ENCODE data around the gene PCDHGC4.

PCDHGC4 gene

DNA sequence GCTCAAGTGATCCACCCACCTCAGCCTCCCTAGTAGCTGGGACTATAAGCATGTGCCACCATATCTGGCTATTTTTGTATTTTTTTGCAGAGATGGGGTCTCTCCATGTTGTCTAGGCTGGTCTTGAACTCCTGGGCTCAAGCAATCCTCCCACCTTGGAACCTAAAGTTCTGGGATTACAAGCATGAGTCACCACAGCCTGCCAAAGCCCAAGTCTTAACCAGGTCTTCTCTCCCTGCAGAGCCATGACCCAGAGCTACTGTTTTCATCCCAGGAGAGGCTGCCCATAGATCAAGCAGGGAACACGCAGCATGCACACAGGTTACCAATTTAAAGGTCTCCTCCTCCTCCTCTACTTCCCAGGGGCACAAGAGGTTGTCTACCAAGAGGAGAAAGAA lies 33.8 kb downstream of the PCDHGC4 start:
- no peak overlapping the region for H3K4me3 ChIP-seq (ENCODE audit: low read depth, low read length)
- no peak for DNase-seq (ENCODE audit: low read depth)
- TF ChIP-seq, protein P1, sequence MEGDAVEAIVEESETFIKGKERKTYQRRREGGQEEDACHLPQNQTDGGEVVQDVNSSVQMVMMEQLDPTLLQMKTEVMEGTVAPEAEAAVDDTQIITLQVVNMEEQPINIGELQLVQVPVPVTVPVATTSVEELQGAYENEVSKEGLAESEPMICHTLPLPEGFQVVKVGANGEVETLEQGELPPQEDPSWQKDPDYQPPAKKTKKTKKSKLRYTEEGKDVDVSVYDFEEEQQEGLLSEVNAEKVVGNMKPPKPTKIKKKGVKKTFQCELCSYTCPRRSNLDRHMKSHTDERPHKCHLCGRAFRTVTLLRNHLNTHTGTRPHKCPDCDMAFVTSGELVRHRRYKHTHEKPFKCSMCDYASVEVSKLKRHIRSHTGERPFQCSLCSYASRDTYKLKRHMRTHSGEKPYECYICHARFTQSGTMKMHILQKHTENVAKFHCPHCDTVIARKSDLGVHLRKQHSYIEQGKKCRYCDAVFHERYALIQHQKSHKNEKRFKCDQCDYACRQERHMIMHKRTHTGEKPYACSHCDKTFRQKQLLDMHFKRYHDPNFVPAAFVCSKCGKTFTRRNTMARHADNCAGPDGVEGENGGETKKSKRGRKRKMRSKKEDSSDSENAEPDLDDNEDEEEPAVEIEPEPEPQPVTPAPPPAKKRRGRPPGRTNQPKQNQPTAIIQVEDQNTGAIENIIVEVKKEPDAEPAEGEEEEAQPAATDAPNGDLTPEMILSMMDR (IDR thresholded peaks at IDR 0.05; ENCODE audit: low read depth, low read length, missing control alignments): no peak
- in situ Hi-C loops (cut with HindIII; ENCODE audit: low sequenced_read_pairs): loop anchor here (5.0 kb wide), 1 partner anchor 36 kb away; no protein-coding TSS in a partner anchor

DNA sequence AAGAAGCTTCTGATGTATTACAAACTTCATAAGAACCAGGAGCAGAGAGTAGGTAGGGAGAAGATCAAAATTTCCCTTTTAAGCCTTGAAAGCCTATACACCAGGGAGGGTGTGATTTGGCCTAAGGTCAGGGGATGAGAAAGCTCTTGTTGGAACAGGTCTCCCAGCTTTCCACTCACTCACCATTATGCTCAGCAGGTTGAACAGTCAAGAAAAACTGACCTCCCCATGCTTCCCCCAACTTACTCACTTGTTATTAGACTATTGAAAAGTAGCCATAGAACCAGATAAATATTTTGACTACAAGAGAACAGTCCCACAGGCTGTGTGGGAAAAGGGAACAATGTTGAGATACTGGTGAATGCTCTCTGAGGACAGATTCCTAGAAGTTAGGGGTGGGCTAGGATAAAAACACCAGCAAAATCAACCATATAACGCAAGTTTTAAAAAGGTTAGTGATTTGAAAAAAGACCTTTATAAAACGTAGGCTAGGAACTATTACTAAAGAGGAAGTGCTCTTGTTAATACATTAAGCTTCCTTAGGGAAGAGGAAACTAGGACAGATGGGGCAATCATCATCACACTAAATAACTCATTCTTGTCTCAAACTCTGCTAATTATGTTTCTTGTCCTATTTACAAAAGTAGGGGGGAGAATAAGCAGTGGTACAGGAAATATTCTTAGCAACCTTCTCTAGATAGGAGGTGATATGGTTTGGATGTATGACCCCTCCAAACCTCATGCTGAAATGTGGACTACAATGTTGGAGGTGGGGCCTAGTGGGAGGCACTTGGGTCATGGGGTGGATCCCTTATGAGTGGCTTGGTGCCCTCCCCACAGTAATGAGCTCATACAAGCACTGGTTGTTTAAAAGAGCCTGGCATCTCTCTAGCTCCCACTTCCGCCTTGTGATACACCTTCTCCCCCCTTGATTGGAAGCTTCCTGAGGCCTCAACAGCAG lies 35.1 kb downstream of the PCDHGC4 start:
- H3K4me3 ChIP-seq (ENCODE audit: low read depth, low read length): no peak overlapping the region
- TF ChIP-seq, protein P1 (IDR thresholded peaks at IDR 0.05; ENCODE audit: low read depth, low read length, missing control alignments): no peak
- in situ Hi-C loops (cut with HindIII; ENCODE audit: low sequenced_read_pairs): loop anchor here (5.0 kb wide), 1 partner anchor 38 kb away; no protein-coding TSS in a partner anchor
- DNase-seq (ENCODE audit: low read depth): no peak

DNA sequence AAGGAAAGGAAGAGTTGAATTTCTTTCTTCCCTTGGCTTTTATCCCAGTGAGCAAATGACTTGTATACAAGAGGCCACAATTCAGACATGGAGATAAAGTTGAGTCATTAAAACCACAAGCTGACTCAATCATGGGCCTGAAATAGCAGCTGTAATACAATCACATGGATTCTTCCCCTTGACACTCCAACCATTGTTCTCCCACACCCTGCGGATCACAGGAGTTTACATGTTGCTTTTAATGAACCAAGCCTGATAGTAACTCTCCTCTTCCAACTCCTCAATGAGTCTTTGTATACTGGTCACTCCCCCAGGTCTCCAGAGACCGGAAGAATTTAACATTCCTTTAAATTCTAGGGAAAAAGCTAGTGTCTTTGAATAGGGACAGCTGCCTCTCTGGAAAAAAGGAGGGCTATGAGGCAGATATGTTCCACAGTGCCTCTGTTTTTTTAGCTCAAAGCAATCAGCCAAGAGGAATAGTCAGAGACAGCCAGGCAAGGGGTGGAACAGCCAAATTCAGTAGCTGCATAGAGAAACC lies 36.5 kb downstream of the PCDHGC4 start:
- peak; percentile 99 for DNase-seq (ENCODE audit: low read depth)
- H3K4me3 ChIP-seq (ENCODE audit: low read depth, low read length): no peak overlapping the region
- in situ Hi-C loops (cut with HindIII; ENCODE audit: low sequenced_read_pairs): no loop called here
- TF ChIP-seq, protein P1 (IDR thresholded peaks at IDR 0.05; ENCODE audit: low read depth, low read length, missing control alignments): no peak

DNA sequence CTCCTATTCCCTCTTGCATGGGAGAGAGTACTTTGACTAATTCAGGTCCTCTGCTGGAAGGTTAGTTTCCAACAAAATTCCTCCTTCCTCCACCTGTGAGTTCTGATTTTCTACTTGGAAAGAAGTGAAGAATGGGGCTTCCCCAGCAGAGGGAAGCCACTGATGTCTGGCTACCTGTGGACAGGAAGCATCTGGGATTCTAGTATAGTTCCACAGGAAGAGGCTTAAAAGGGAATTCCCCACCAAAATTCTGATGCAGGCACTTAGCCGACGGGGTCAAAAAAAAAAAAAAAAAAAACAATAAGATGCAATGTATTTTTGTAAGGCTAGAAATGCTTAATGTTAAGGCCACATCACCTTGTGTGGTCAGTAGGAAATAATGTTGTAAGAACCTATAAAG lies 37.5 kb downstream of the PCDHGC4 start:
- TF ChIP-seq, protein P1 (IDR thresholded peaks at IDR 0.05; ENCODE audit: low read depth, low read length, missing control alignments): no peak
- H3K4me3 ChIP-seq (ENCODE audit: low read depth, low read length): no peak overlapping the region
- DNase-seq (ENCODE audit: low read depth): no peak
- in situ Hi-C loops (cut with HindIII; ENCODE audit: low sequenced_read_pairs): no loop called here

DNA sequence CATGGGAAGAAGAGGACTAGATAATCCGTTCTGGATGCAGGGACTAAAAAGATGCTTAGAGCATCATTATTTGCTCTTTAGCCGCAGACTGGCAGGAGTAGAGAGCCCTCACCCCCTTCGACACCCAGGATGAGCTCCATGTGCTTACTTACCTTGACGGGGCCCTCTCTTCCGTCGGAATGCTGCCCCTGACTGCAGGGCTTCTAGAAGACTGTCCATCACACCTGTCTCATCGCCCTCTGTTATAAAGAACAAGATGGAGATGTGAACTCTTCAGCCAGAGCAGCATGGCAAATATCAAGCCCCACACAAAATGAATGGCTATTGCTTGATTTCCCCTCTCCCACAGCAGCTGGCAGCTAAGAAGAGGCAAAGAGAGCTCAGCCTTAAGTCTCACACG lies 39.2 kb downstream of the PCDHGC4 start:
- DNase-seq (ENCODE audit: low read depth): no peak
- TF ChIP-seq, protein P1 (IDR thresholded peaks at IDR 0.05; ENCODE audit: low read depth, low read length, missing control alignments): no peak
- in situ Hi-C loops (cut with HindIII; ENCODE audit: low sequenced_read_pairs): no loop called here
- no peak overlapping the region for H3K4me3 ChIP-seq (ENCODE audit: low read depth, low read length)

DNA sequence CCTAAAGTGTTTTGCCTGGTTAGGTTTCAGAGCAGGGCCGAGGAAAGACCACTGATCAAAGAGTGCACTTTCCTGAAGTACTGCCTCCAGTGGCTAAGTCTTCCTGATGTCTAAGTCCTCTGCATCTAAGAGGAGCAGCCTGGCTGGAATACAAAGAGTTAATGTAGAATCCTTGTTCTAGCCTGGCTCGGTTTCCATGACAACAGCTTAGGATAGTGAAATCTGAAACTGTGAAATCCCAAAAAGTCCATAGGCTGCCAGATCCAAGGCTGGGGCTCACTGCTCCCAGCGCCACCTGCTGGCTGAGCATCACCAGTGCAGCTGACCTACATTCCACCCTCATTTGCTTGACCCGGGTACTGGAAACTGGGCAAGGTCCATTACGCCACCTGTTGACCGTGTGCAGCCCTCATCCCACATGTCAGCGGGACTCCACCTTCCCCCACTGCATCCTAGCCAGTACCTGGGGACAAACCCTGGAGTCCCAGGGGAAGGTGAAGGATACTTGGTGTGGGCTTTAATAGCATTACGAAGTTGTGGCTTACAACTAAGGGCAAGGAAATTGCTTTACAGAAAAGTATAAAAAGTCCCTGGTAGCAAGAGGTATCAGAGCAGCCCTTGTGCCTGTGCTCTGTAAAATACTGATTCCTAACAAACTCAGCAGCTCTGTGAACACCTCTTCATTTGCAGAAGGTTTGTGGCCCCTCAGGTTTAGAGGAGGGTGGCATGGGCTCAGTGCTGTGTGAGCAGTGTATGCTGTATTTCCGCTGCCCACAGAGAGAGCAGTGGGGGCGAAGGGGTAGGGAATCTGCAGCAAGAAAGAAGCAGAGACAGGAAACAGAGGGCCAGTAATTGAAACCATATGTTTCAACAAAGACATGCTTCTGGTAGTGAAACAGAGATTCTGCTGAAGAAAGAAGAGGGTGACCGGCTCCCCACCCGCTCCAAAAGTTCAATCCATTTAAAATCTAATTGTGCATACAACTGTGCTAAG lies 40.1 kb downstream of the PCDHGC4 start:
- no peak overlapping the region for H3K4me3 ChIP-seq (ENCODE audit: low read depth, low read length)

More for the DNA sequence above, 40.1 kb downstream of the PCDHGC4 start:
- in situ Hi-C loops (cut with HindIII; ENCODE audit: low sequenced_read_pairs): no loop called here
- TF ChIP-seq, protein P1 (IDR thresholded peaks at IDR 0.05; ENCODE audit: low read depth, low read length, missing control alignments): peak; percentile 99
- DNase-seq (ENCODE audit: low read depth): peak; percentile 96
